SK-N-SH (cell line): Measurements from ENCODE around the gene IL10RB. TPM values are rescaled to one million over a fixed set of nuclear protein-coding genes. Genes with fewer than 3 reads are reported as not detected.

ENCODE experiments used
- CTCF ChIA-PET: fragments of 300-600, 350-600 bp; formaldehyde crosslinking; extraction: SDS; loops from one replicate; lab custom pipeline; 2021; lab: Yijun Ruan, JAX
- POLR2A ChIA-PET: fragments of 350-600 bp; sonication (Branson Sonifier 250); formaldehyde crosslinking; extraction: SDS; loops from one replicate; lab custom pipeline; 2020; ENCODE audit warnings: antibody characterized with exemption, inconsistent platforms; lab: Yijun Ruan, JAX
- DNase-seq: peaks from one replicate; pipeline ENCODE4 v3.0.0; 2012
- H2AFZ ChIP-seq: fragments of 200-600 bp; sonication (generic); 2 replicates; pipeline ENCODE4 v1.8.1; 2016; ENCODE audit warnings: antibody characterized with exemption, mild to moderate bottlenecking, low read depth
- H3F3A ChIP-seq: fragments of 200-600 bp; sonication (generic); replicated peaks from 2 replicates; pipeline ENCODE3; 2016; ENCODE audit warnings: antibody characterized with exemption, mild to moderate bottlenecking; ENCODE audit not compliant: insufficient read depth
- H3K27ac ChIP-seq, 2 experiments: fragments of 200-500 bp in 1 of 2; fragments of 200-600 bp in 1 of 2; sonication (Bioruptor generic) in 1 of 2; sonication (generic), shearing (Covaris generic) in 1 of 2; 2 replicates each; pipeline versions ENCODE4 v1.5.1 to v1.6.1; 2014 to 2016; ENCODE audit warnings: low read depth in 2 of 2, inconsistent platforms in 1 of 2, low read length in 1 of 2, mild to moderate bottlenecking in 1 of 2, mixed read lengths in 1 of 2
- H3K27me3 ChIP-seq: fragments of 200-600 bp; sonication (generic), shearing (Covaris generic); 2 replicates; pipeline ENCODE4 v1.6.1; 2016; ENCODE audit warnings: mixed run types; ENCODE audit not compliant: insufficient read depth
- H3K36me3 ChIP-seq, 2 experiments: fragments of 200-500 bp in 1 of 2; fragments of 200-600 bp in 1 of 2; sonication (Bioruptor generic) in 1 of 2; sonication (generic) in 1 of 2; replicated peaks in 1 of 2; 2 replicates each; pipeline versions ENCODE3 to v1.5.1; 2014 to 2016; ENCODE audit warnings: low read length in 1 of 2, mild to moderate bottlenecking in 1 of 2; ENCODE audit not compliant: insufficient read depth in 2 of 2, control insufficient read depth in 1 of 2
- H3K4me1 ChIP-seq, 2 experiments: fragments of 200-500 bp in 1 of 2; fragments of 200-600 bp in 1 of 2; sonication (Bioruptor generic) in 1 of 2; sonication (generic), shearing (Covaris generic) in 1 of 2; 2 replicates each; pipeline versions ENCODE4 v1.5.1 to v1.6.1; 2014 to 2016; ENCODE audit warnings: low read depth in 1 of 2, low read length in 1 of 2, mixed run types in 1 of 2; ENCODE audit not compliant: insufficient read depth in 2 of 2, control insufficient read depth in 1 of 2
- H3K4me2 ChIP-seq: fragments of 200-600 bp; sonication (generic), shearing (Covaris generic); 2 replicates; pipeline ENCODE4 v1.6.1; 2017; ENCODE audit warnings: mixed run types
- H3K4me3 ChIP-seq, 2 experiments: fragments of 200-500 bp in 1 of 2; fragments of 200-600 bp in 1 of 2; sonication (Bioruptor generic) in 1 of 2; sonication (generic), shearing (Covaris generic) in 1 of 2; 2 replicates each; pipeline versions ENCODE4 v1.5.1 to v1.8.1; 2014 to 2016; ENCODE audit warnings: low read depth in 2 of 2, inconsistent platforms in 1 of 2, low read length in 1 of 2, mild to moderate bottlenecking in 1 of 2, mixed read lengths in 1 of 2, moderate library complexity in 1 of 2
- H3K79me2 ChIP-seq: fragments of 200-600 bp; sonication (generic); 2 replicates; pipeline ENCODE4 v1.8.1; 2017; ENCODE audit warnings: mild to moderate bottlenecking; ENCODE audit not compliant: insufficient read depth
- H3K9ac ChIP-seq: fragments of 200-600 bp; sonication (generic); 2 replicates; pipeline ENCODE4 v1.6.1; 2017; ENCODE audit warnings: mixed run types
- H3K9me2 ChIP-seq: fragments of 200-600 bp; sonication (generic); 2 replicates; pipeline ENCODE4 v1.6.1; 2017; ENCODE audit warnings: mixed run types
- H3K9me3 ChIP-seq: fragments of 200-600 bp; sonication (generic); 2 replicates; pipeline ENCODE4 v1.6.1; 2017; ENCODE audit warnings: mixed run types, mild to moderate bottlenecking, moderate library complexity
- H4K20me1 ChIP-seq: fragments of 200-600 bp; sonication (generic); 2 replicates; pipeline ENCODE4 v1.6.1; 2017; ENCODE audit warnings: mild to moderate bottlenecking, mixed run types; ENCODE audit not compliant: insufficient read depth
- CHD2 ChIP-seq: fragments of 150-350 bp; IDR thresholded peaks from 2 replicates; pipeline ENCODE4 v1.6.1; 2018; ENCODE audit warnings: low read length; ENCODE audit not compliant: partially characterized antibody
- ELF1 ChIP-seq: IDR thresholded peaks from 2 replicates; pipeline ENCODE4 v1.4.0; 2012
- FOXM1 ChIP-seq: IDR thresholded peaks from 2 replicates; pipeline ENCODE4 v1.4.0; 2012; ENCODE audit warnings: low read depth, mild to moderate bottlenecking
- IRF3 ChIP-seq: fragments of 150-350 bp; IDR thresholded peaks from 2 replicates; pipeline ENCODE4 v1.6.1; 2016; ENCODE audit warnings: mild to moderate bottlenecking, low read depth, low read length
- JUND ChIP-seq: IDR thresholded peaks from 2 replicates; pipeline ENCODE4 v1.4.0; 2012
- MAX ChIP-seq: IDR thresholded peaks from 2 replicates; pipeline ENCODE4 v1.4.0; 2012; ENCODE audit warnings: low read depth
- MXI1 ChIP-seq: IDR thresholded peaks from 2 replicates; pipeline ENCODE4 v1.6.1; 2012; ENCODE audit warnings: mild to moderate bottlenecking, low read depth, low read length, improper control_type of control experiment
- RAD21 ChIP-seq: IDR thresholded peaks from 2 replicates; pipeline ENCODE4 v1.6.1; 2012; ENCODE audit warnings: mild to moderate bottlenecking, low read length
- RFX5 ChIP-seq: IDR thresholded peaks from 2 replicates; pipeline ENCODE4 v1.6.1; 2012; ENCODE audit warnings: mild to moderate bottlenecking, improper control_type of control experiment, low read length
- SMC3 ChIP-seq: IDR thresholded peaks from 2 replicates; pipeline ENCODE4 v1.6.1; 2012; ENCODE audit warnings: low read depth, low read length, improper control_type of control experiment
- TAF1 ChIP-seq: IDR thresholded peaks from 2 replicates; pipeline ENCODE4 v1.6.1; 2012; ENCODE audit warnings: low read depth, mild to moderate bottlenecking, low read length, moderate library complexity, borderline replicate concordance
- TEAD4 ChIP-seq: IDR thresholded peaks from 2 replicates; pipeline ENCODE4 v1.4.0; 2012; ENCODE audit warnings: mild to moderate bottlenecking, borderline replicate concordance; ENCODE audit not compliant: insufficient read depth
- USF2 ChIP-seq: fragments of 150-350 bp; IDR thresholded peaks from 2 replicates; pipeline ENCODE4 v1.6.1; 2017; ENCODE audit warnings: antibody characterized with exemption, low read length, low read depth, borderline replicate concordance
- YY1 ChIP-seq: IDR thresholded peaks from 2 replicates; pipeline ENCODE4 v1.4.0; 2012; ENCODE audit warnings: low read depth, mild to moderate bottlenecking
- WGBS: methylation state at CpG from one replicate; pipeline ENCODE4 v1.1.6; 2017; ENCODE audit warnings: low lambda C conversion rate; 5-methylcytosine and 5-hydroxymethylcytosine counted together
- polyA plus RNA-seq, 3 experiments: library from polyadenylated mRNA; depleted of rRNA; stranded (reverse); fragments of >200 nt; gene quantifications; 2 replicates each; pipeline ENCODE4 v1.2.3, GENCODE V29; 2012

The IL10RB gene
- polyA plus RNA-seq, 1 of the 3 experiments (the other 2 are of a cell fraction), result 20.1 TPM

GRCh38 chr21:33339918-33340317 is 73.8 kb downstream of the IL10RB start:
- CTCF ChIA-PET, result interaction anchor here (1.0 to 1.7 kb wide), 4 partner anchors 12 to 105 kb away, joined by 3 to 5 read pairs (median 4); no protein-coding TSS in a partner anchor

GRCh38 chr21:33345751-33346238 is 79.6 kb downstream of the IL10RB start:
- Histone ChIP-seq H3K4me1 (no peaks in the 10 kb centered on the region), H4K20me1 (no peaks in the 10 kb centered on the region), H3K27me3 (no peaks in the 10 kb centered on the region), H3K79me2 (no peaks in the 10 kb centered on the region), H3K9me2 (no peaks in the 10 kb centered on the region), H3K36me3 (peaks cover 34 to 51% of the 10 kb centered on the region in 2 experiments), H3K4me2 (no peak overlapping the region), H3F3A (no peaks in the 10 kb centered on the region), H2AFZ (no peak overlapping the region), H3K9ac (no peak overlapping the region), H3K27ac (no peak overlapping the region; a peak in 1 of 4 replicates), H3K4me3 (no peak overlapping the region), H3K9me3 (no peaks in the 10 kb centered on the region)
- no peak for DNase-seq
- WGBS, result 97% methylated on average over 5 of the region's 5 CpGs
- no peak for TF ChIP-seq RAD21
- TF ChIP-seq FOXM1, result no peak
- no peak for TF ChIP-seq CHD2
- no peak for TF ChIP-seq YY1
- no peak for TF ChIP-seq ELF1
- POLR2A ChIA-PET, result interaction anchor here (0.6 kb wide), 1 partner anchor 1067 kb away, joined by 4 read pairs; the partner anchor contains the start of gene MIS18A
- CTCF ChIA-PET, result interaction anchor here (1.4 to 8.6 kb wide), 2 partner anchors 15 to 149 kb away, joined by 6 to 64 read pairs; no protein-coding TSS in a partner anchor

More at GRCh38 chr21:33339918-33340317, 73.8 kb downstream of the IL10RB start:
- no peak overlapping the region for H2AFZ ChIP-seq
- no peaks in the 10 kb centered on the region for H3K9me2 ChIP-seq
- POLR2A ChIA-PET, result no interaction called here
- no peaks in the 10 kb centered on the region for H3K27me3 ChIP-seq
- 77% methylated on average over 2 of the region's 2 CpGs for WGBS
- H3K9ac ChIP-seq, result no peak overlapping the region
- no peak for TF ChIP-seq USF2
- no peak for TF ChIP-seq TAF1
- no peak for TF ChIP-seq JUND
- TF ChIP-seq MAX, result no peak
- no peak for TF ChIP-seq SMC3
- no peak for TF ChIP-seq IRF3
- TF ChIP-seq TEAD4, result no peak
- TF ChIP-seq MXI1, result no peak
- TF ChIP-seq RAD21, result no peak
- TF ChIP-seq RFX5, result no peak
- DNase-seq, result no peak
- H3F3A ChIP-seq, result no peaks in the 10 kb centered on the region
- no peaks in the 10 kb centered on the region for H3K4me1 ChIP-seq
- no peak overlapping the region for H3K4me3 ChIP-seq
- H3K27ac ChIP-seq, result no peak overlapping the region
- H4K20me1 ChIP-seq, result no peaks in the 10 kb centered on the region
- H3K4me2 ChIP-seq, result no peak overlapping the region
- peaks cover 27 to 34% of the 10 kb centered on the region in 2 experiments for H3K36me3 ChIP-seq
- no peaks in the 10 kb centered on the region for H3K9me3 ChIP-seq
- H3K79me2 ChIP-seq, result peaks cover 15% of the 10 kb centered on the region; the same call in 1 of the 2 replicates

Other genes starting within 250 kb of the IL10RB start
- not detected in 2 replicates for gene OLIG2, start 240.4 kb upstream of the IL10RB start, polyA plus RNA-seq (2012; rRNA removed)
- gene OLIG1, start 196.2 kb upstream of the IL10RB start, polyA plus RNA-seq (2012; rRNA removed), result not detected in 2 replicates
- 10.4 and 16.8 TPM in 2 replicates for gene IFNAR2, start 36.4 kb upstream of the IL10RB start, polyA plus RNA-seq (2012; rRNA removed)
- gene IFNAR1, start 58.6 kb downstream of the IL10RB start, polyA plus RNA-seq (2012; rRNA removed), result 7.9 and 12.2 TPM in 2 replicates
- 92.4 and 126 TPM in 2 replicates for gene IFNGR2, start 137.0 kb downstream of the IL10RB start, polyA plus RNA-seq (2012; rRNA removed)
- gene TMEM50B, start 213.6 kb downstream of the IL10RB start, polyA plus RNA-seq (2012; rRNA removed), result 27.3 and 41.3 TPM in 2 replicates
- 0.58 and 0.88 TPM in 2 replicates for gene DNAJC28, start 225.3 kb downstream of the IL10RB start, polyA plus RNA-seq (2012; rRNA removed)